CD4-positive, alpha-beta T cell (primary cell): ENCODE data around the gene LCOR. TPM values are rescaled to one million over a fixed set of nuclear protein-coding genes. Genes with fewer than 3 reads are reported as not detected.

ENCODE experiments used
- ATAC-seq: fragments of 200-7000 bp; cut with Tn5 transposase; one replicate; pipeline ENCODE4 v1.10.0; 2022; ENCODE audit warnings: mild to moderate bottlenecking; ENCODE audit not compliant: poor library complexity
- CTCF ChIA-PET: fragments of 350-600 bp; sonication (Branson Sonifier 250); formaldehyde crosslinking; loops from one replicate; lab custom pipeline; 2021; ENCODE audit warnings: antibody characterized with exemption, inconsistent platforms; lab: Charles Lee
- POLR2A ChIA-PET: fragments of 350-600 bp; sonication (Branson Sonifier 250); formaldehyde crosslinking; loops from one replicate; lab custom pipeline; 2021; ENCODE audit warnings: antibody characterized with exemption, inconsistent platforms; lab: Charles Lee
- DNase-seq, 14 experiments: peaks; one replicate each; pipeline ENCODE4 v3.0.0-alpha.2; 2013 to 2020; ENCODE audit warnings: mixed read lengths in 2 of 14
- H3K27ac ChIP-seq, 2 donors: one replicate each; pipeline versions ENCODE4 v1.5.1 to v1.7.0; 2013; ENCODE audit warnings: low read length in 2 of 2, low read depth in 1 of 2, mild to moderate bottlenecking in 1 of 2
- H3K27me3 ChIP-seq, 2 experiments: 1 replicate in 1 of 2; 2 replicates in 1 of 2; pipeline versions ENCODE4 v1.6.1 to v1.7.0; 2013; ENCODE audit warnings: low read length in 2 of 2, control low read depth in 1 of 2, mild to moderate bottlenecking in 1 of 2, moderate library complexity in 1 of 2; ENCODE audit not compliant: insufficient read depth in 2 of 2, control insufficient read depth in 1 of 2
- H3K36me3 ChIP-seq: one replicate; pipeline ENCODE4 v1.6.1; 2013; ENCODE audit warnings: low read length, control low read depth; ENCODE audit not compliant: insufficient read depth
- H3K4me1 ChIP-seq: one replicate; pipeline ENCODE4 v1.6.1; 2013; ENCODE audit warnings: low read length, control low read depth; ENCODE audit not compliant: insufficient read depth
- H3K4me3 ChIP-seq: one replicate; pipeline ENCODE4 v1.5.1; 2013; ENCODE audit warnings: mild to moderate bottlenecking, low read length, moderate library complexity
- H3K9me3 ChIP-seq, 2 experiments: 1 replicate in 1 of 2; 2 replicates in 1 of 2; pipeline versions ENCODE4 v1.6.1 to v1.7.0; 2013; ENCODE audit warnings: low read length in 2 of 2, mild to moderate bottlenecking in 2 of 2, control low read depth in 1 of 2, moderate library complexity in 1 of 2; ENCODE audit not compliant: control insufficient read depth in 1 of 2, insufficient read depth in 1 of 2
- H3K27ac Mint-ChIP-seq: one replicate; pipeline ENCODE4 v1.8.0; 2020; ENCODE audit warnings: mixed read lengths
- H3K27me3 Mint-ChIP-seq: one replicate; pipeline ENCODE4 v1.8.0; 2021; ENCODE audit warnings: mixed read lengths
- H3K36me3 Mint-ChIP-seq: one replicate; pipeline ENCODE4 v1.8.0; 2021; ENCODE audit warnings: low read depth, mixed read lengths
- H3K4me1 Mint-ChIP-seq: one replicate; pipeline ENCODE4 v1.8.0; 2021; ENCODE audit warnings: low read depth, mixed read lengths
- H3K4me3 Mint-ChIP-seq: one replicate; pipeline ENCODE4 v1.8.0; 2020; ENCODE audit warnings: mild to moderate bottlenecking, mixed read lengths
- H3K9me3 Mint-ChIP-seq: one replicate; pipeline ENCODE4 v1.8.0; 2020; ENCODE audit warnings: mixed read lengths
- intact Hi-C, 2 experiments: fragments of 100-400 bp; cut with DNase I in 1 of 2; cut with micrococcal nuclease in 1 of 2; formaldehyde crosslinking; loops; one replicate each; pipeline versions ENCODE4 v1.15.1 to v1.9.0; 2023 to 2025; cut with DNase I, micrococcal nuclease
- total RNA-seq, 174 experiments: library from RNA in 2 of 174; stranded (reverse) in 2 of 174; gene quantifications; one replicate each; pipeline ENCODE4 v1.2.3 and lab custom pipeline; 2021 to 2026
- TF ChIP-seq, protein P1 (sequence below): fragments of 200-600 bp; IDR thresholded peaks from one replicate; pipeline ENCODE4 v1.8.0; 2022; ENCODE audit warnings: antibody characterized with exemption, mild to moderate bottlenecking

The LCOR gene
- total RNA-seq, 2 experiments from 2014 or later: 46.0 to 56.0 TPM

DNA sequence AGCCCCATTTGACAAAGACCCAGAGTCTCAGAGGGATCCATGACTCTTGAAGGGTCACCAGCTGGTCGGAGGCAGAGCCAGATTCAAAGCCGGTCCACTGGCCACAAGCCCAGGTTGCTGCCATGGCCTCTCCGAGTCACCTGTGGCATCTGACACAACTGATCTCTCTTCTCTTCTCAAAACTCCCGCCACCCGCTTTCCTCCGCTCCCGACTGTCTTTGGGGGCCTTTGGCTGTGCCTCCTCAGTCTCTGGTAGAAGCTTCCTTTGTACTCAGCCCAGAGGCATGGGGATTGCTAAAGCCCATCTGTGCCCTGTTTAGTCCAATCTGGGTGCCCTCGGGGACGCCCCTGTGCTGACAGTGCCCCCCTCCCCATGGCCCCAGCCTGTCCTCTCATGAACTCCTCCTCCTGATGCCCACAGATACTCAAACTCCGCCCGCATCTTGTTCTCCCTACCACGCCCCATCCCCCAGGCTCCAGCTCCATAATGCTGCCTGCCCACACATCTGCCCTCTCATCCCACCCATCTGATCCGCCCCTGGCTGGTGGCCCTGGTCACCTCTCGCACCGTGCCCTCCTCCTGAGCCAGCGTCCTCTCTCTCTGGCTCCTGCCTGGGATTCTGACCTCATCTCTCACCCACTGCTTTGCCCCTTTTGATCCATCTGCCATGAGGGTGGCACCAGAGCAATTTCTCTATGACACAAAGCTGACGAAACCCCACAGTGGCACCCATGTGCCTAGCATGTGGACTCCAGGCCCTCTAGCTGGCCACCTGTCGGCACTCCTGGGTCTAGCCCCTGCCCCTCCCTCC lies 203.1 kb downstream of the LCOR start:
- H3K9me3 ChIP-seq: no peaks in the 10 kb centered on the region
- TF ChIP-seq, protein P1, sequence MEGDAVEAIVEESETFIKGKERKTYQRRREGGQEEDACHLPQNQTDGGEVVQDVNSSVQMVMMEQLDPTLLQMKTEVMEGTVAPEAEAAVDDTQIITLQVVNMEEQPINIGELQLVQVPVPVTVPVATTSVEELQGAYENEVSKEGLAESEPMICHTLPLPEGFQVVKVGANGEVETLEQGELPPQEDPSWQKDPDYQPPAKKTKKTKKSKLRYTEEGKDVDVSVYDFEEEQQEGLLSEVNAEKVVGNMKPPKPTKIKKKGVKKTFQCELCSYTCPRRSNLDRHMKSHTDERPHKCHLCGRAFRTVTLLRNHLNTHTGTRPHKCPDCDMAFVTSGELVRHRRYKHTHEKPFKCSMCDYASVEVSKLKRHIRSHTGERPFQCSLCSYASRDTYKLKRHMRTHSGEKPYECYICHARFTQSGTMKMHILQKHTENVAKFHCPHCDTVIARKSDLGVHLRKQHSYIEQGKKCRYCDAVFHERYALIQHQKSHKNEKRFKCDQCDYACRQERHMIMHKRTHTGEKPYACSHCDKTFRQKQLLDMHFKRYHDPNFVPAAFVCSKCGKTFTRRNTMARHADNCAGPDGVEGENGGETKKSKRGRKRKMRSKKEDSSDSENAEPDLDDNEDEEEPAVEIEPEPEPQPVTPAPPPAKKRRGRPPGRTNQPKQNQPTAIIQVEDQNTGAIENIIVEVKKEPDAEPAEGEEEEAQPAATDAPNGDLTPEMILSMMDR: no peak
- DNase-seq (no peak), ATAC-seq (no peak)
- Mint-ChIP-seq H3K27me3 (no peaks in the 10 kb centered on the region), H3K36me3 (no peaks in the 10 kb centered on the region), H3K27ac (no peak overlapping the region), H3K4me1 (peaks cover 9% of the 10 kb centered on the region), H3K4me3 (no peak overlapping the region), H3K9me3 (no peaks in the 10 kb centered on the region)
- intact Hi-C loops: no loop called here
- H3K36me3 ChIP-seq: no peaks in the 10 kb centered on the region
- no peak overlapping the region for H3K27ac ChIP-seq
- ChIA-PET POLR2A (no interaction called here), CTCF (no interaction called here)
- peaks cover 10% of the 10 kb centered on the region for H3K4me1 ChIP-seq
- H3K27me3 ChIP-seq: peaks cover 0 to 5% of the 10 kb centered on the region in 2 experiments
- no peak overlapping the region for H3K4me3 ChIP-seq

DNA sequence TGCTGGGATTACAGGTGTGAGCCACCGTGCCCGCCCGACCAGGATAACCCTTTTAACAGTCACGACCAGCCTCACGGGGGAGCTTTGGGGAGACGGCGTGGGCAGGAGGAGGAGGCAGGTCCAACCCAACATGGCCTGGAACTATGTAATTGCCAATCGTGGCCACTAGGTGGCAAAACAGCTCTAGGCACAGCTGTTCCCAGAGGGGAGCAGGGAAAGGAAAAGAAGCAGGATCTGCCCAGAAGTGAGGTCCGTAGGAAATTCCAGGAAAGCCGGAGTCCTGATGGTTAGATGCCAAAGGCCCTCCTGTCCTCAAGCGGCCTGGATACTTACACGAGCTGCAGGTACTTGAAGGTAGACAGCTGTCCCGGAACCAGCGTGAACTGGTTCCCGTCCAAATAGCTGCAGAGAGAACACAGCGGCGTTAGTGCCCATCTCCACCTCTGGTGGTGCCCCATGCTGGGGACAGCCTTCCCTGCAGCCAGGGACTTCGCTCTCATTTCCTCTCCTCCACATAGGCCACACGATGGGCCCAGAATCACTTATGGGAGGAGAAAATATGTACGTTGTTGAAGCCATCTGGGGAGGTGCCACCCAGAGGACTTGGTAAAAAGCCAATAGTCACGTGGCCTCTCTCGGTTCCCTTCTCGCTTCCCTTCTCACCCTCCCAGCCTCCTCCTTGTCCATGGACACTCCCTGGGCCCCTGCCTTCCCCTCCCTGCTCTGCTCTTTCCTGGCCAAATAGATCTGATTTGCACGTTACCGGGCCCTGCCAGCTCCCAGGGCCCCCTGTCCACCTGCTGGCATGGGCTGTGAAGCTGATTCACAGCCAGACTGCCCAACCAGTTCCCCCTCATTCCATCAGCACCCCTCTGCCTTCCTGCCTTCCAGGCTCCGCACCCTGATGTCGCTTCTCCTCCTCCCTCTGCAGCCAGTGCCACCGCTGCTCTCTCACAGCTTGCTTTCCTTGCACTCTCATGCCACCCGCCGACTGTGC lies 205.6 kb downstream of the LCOR start:
- ATAC-seq (peak; percentile 89), DNase-seq (peak; percentile 46 to 79 (median 56))
- ChIA-PET CTCF (interaction anchor here (0.7 to 1.9 kb wide), 7 partner anchors 8 to 172 kb away, joined by 3 to 8 read pairs (median 3); no protein-coding TSS in a partner anchor), POLR2A (interaction anchor here (1.3 kb wide), 2 partner anchors 158 to 173 kb away, joined by 3 to 5 read pairs; no protein-coding TSS in a partner anchor)
- Histone ChIP-seq H3K27me3 (peaks cover 0 to 5% of the 10 kb centered on the region in 2 experiments), H3K9me3 (no peaks in the 10 kb centered on the region), H3K36me3 (no peaks in the 10 kb centered on the region), H3K4me1 (peaks cover 10% of the 10 kb centered on the region), H3K27ac (no peak overlapping the region), H3K4me3 (peak overlapping the region; percentile 45)
- H3K27ac Mint-ChIP-seq: no peak overlapping the region
- peaks cover 9% of the 10 kb centered on the region for H3K4me1 Mint-ChIP-seq
- intact Hi-C loops: no loop called here
- TF ChIP-seq, protein P1: peak; percentile 91
- no peaks in the 10 kb centered on the region for H3K9me3 Mint-ChIP-seq
- H3K27me3 Mint-ChIP-seq: no peaks in the 10 kb centered on the region
- peak overlapping the region; percentile 79 for H3K4me3 Mint-ChIP-seq
- no peaks in the 10 kb centered on the region for H3K36me3 Mint-ChIP-seq

DNA sequence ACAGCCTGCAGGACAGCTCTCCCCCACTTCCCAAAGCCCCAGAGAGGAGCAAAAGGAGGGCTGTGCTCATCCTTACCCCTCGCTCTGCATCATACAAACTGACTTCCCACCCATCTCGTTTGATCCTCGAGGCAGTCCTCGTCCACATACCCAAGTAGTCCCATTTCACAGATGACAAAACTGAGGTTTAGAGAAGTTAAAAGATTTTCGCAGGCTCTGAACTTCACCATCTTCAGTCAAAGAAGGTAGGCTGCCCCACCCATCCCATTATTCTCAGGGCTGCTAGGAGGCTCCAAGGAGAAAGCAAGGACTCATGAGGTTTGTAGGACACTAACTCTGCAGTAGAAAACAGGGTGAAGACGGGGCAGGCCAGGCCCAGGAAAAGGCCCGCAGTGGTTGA lies 206.6 kb downstream of the LCOR start:
- H3K27me3 ChIP-seq: peaks cover 0 to 5% of the 10 kb centered on the region in 2 experiments
- peaks cover 10% of the 10 kb centered on the region for H3K4me1 ChIP-seq
- DNase-seq: no peak
- POLR2A ChIA-PET: interaction anchor here (1.3 kb wide), 1 partner anchor 172 kb away, joined by 3 read pairs; no protein-coding TSS in a partner anchor
- Mint-ChIP-seq H3K4me3 (peak overlapping the region; percentile 54), H3K27ac (no peak overlapping the region), H3K27me3 (no peaks in the 10 kb centered on the region), H3K4me1 (peaks cover 9% of the 10 kb centered on the region), H3K9me3 (no peaks in the 10 kb centered on the region), H3K36me3 (no peaks in the 10 kb centered on the region)
- H3K36me3 ChIP-seq: no peaks in the 10 kb centered on the region
- TF ChIP-seq, protein P1: no peak
- H3K4me3 ChIP-seq: no peak overlapping the region
- ATAC-seq: no peak
- no peak overlapping the region for H3K27ac ChIP-seq
- H3K9me3 ChIP-seq: no peaks in the 10 kb centered on the region
- CTCF ChIA-PET: no interaction called here
- intact Hi-C loops: no loop called here
